K562 (cell line): ENCODE data around the gene PILRA. TPM values are rescaled to one million over a fixed set of nuclear protein-coding genes. Genes with fewer than 3 reads are reported as not detected.

Source experiments
- ATAC-seq: fragments of 200-7000 bp; cut with Tn5 transposase; 3 replicates; pipeline ENCODE4 v1.9.1; 2020; ENCODE audit warnings: moderate library complexity
- BruUV-seq: library from RNA; stranded (reverse); fragments of 400-500 nt; replicated peaks from 2 replicates; lab custom pipeline; 2021; lab: Mats Ljungman, UMichigan
- CTCF ChIA-PET: fragments of 300-600 bp; formaldehyde crosslinking; extraction: SDS; loops from one replicate; lab custom pipeline; 2021; ENCODE audit warnings: low intra/inter-chr PET ratio; lab: Yijun Ruan, JAX
- POLR2A ChIA-PET: fragments of 300-600, 350-650 bp; sonication (Branson Sonifier 250); formaldehyde crosslinking; extraction: SDS; loops from one replicate; lab custom pipeline; 2021; ENCODE audit warnings: antibody characterized with exemption, inconsistent platforms; lab: Yijun Ruan, JAX
- DNase-seq, 4 experiments: peaks; one replicate each; pipeline versions ENCODE4 v3.0.0 to v3.0.0-alpha.2; 2011 to 2018; ENCODE audit warnings: low spot score in 3 of 4, mixed read lengths in 3 of 4; ENCODE audit errors: extremely low read depth in 1 of 4
- FAIRE-seq: peaks from 2 replicates; lab custom pipeline; 2011; peaks lifted over from hg19 to GRCh38; lab: Jason Lieb, UNC
- H2AFZ ChIP-seq: 2 replicates; pipeline ENCODE4 v1.6.0; 2011; ENCODE audit warnings: low read depth, low read length, control low read depth, inconsistent platforms
- H3K27ac ChIP-seq: fragments of 200-600 bp; 3 replicates; pipeline ENCODE4 v1.8.0; 2011; ENCODE audit warnings: low read depth, mild to moderate bottlenecking, control low read depth, inconsistent platforms, low read length, moderate library complexity, mixed read lengths; ENCODE audit errors: extremely low read depth
- H3K27me3 ChIP-seq, 2 experiments: fragments of 300-600 bp in 1 of 2; 2 replicates in 1 of 2; 3 replicates in 1 of 2; pipeline versions ENCODE4 v1.6.0 to v1.8.0; 2011; ENCODE audit warnings: inconsistent platforms in 2 of 2, low read length in 2 of 2, mild to moderate bottlenecking in 1 of 2, mixed read lengths in 1 of 2, moderate library complexity in 1 of 2; ENCODE audit not compliant: control insufficient read depth in 2 of 2, insufficient read depth in 2 of 2
- H3K36me3 ChIP-seq: fragments of 300-600 bp; 3 replicates; pipeline ENCODE4 v1.8.0; 2011; ENCODE audit warnings: mild to moderate bottlenecking, low read length, inconsistent platforms; ENCODE audit not compliant: control insufficient read depth, insufficient read depth
- H3K4me1 ChIP-seq, 2 experiments: fragments of 200-600 bp in 1 of 2; replicated peaks in 1 of 2; 2 replicates in 1 of 2; 3 replicates in 1 of 2; pipeline versions ENCODE4 v1.5.1 to v1.8.0; 2011; ENCODE audit warnings: inconsistent platforms in 2 of 2, low read length in 2 of 2, mild to moderate bottlenecking in 1 of 2, mixed read lengths in 1 of 2, moderate library complexity in 1 of 2; ENCODE audit not compliant: control insufficient read depth in 2 of 2, insufficient read depth in 2 of 2
- H3K4me2 ChIP-seq: 2 replicates; pipeline ENCODE4 v1.6.1; 2011; ENCODE audit warnings: low read length, control low read depth, inconsistent platforms, mixed read lengths; ENCODE audit not compliant: insufficient read depth
- H3K4me3 ChIP-seq: fragments of 200-600 bp; sonication (generic), shearing (Covaris generic); 2 replicates; pipeline ENCODE4 v1.5.1; 2016; ENCODE audit warnings: control low read depth, inconsistent platforms
- H3K79me2 ChIP-seq: fragments of 200-600 bp; 3 replicates; pipeline ENCODE4 v1.8.0; 2011; ENCODE audit warnings: low read length, inconsistent platforms; ENCODE audit not compliant: control insufficient read depth, insufficient read depth
- H3K9ac ChIP-seq, 2 experiments: 2 replicates each; pipeline versions ENCODE4 v1.6.0 to v1.6.1; 2011; ENCODE audit warnings: low read depth in 2 of 2, low read length in 2 of 2, control low read depth in 1 of 2, inconsistent platforms in 1 of 2, mild to moderate bottlenecking in 1 of 2, mixed read lengths in 1 of 2; ENCODE audit not compliant: insufficient read depth in 1 of 2
- H3K9me1 ChIP-seq: one replicate; pipeline ENCODE4 v1.6.0; 2011; ENCODE audit warnings: inconsistent platforms, mild to moderate bottlenecking, low read length, moderate library complexity; ENCODE audit not compliant: control insufficient read depth, insufficient read depth
- H3K9me3 ChIP-seq: replicated peaks from 2 replicates; pipeline ENCODE4 v1.5.1; 2011; ENCODE audit warnings: low read depth, low read length, inconsistent platforms; ENCODE audit not compliant: control insufficient read depth, insufficient read depth
- H4K20me1 ChIP-seq: replicated peaks from 2 replicates; pipeline ENCODE4 v1.6.1; 2011; ENCODE audit warnings: low read length, inconsistent platforms, mixed read lengths; ENCODE audit not compliant: control insufficient read depth, insufficient read depth
- RNF2 ChIP-seq: sonication (generic); IDR thresholded peaks from 2 replicates; pipeline ENCODE4 v1.6.1; 2016
- TBP ChIP-seq: optimal IDR thresholded peaks from 2 replicates; pipeline ENCODE3; 2011; ENCODE audit warnings: low read depth, low read length, improper control_type of control experiment
- ZNF263 ChIP-seq: sonication (generic); formaldehyde crosslinking; IDR thresholded peaks from 2 replicates; pipeline ENCODE4 v1.8.0; 2022; ENCODE audit warnings: mild to moderate bottlenecking, missing genetic modification reagents, borderline replicate concordance
- WGBS: fragments of 100-300 bp; shearing (Covaris generic); methylation state at CpG from one replicate; pipeline ENCODE4 v1.1.6; 2016; ENCODE audit warnings: low coverage, mixed read lengths; ENCODE audit not compliant: insufficient coverage; ENCODE audit errors: missing lambda C conversion rate; 5-methylcytosine and 5-hydroxymethylcytosine counted together
- in situ Hi-C: fragments of 300-500 bp; cut with MboI; formaldehyde crosslinking; loops from 4 replicates; pipeline ENCODE4 v1.15.0; 2018; ENCODE audit warnings: inconsistent platforms, mixed read lengths
- intact Hi-C: fragments of 100-400 bp; cut with micrococcal nuclease; formaldehyde crosslinking; loops from 2 replicates; pipeline ENCODE4 v1.14.2; 2022
- polyA plus RNA-seq, 8 experiments: library from polyadenylated mRNA; depleted of rRNA in 4 of 8; stranded (reverse) in 5 of 8; unstranded in 3 of 8; fragments of >200 nt; fragmentation: Nextera tagmentation in 2 of 8; fragmentation: Illumina TruSeq in 1 of 8; extraction: Ambion mirVana in 2 of 8; extraction: Trizol in 1 of 8; gene quantifications; 2 replicates each; pipeline versions ENCODE4 v1.2.1 to v1.2.3, GENCODE V29; 2011 to 2014; ENCODE audit warnings: inconsistent platforms in 1 of 8, missing spikeins in 1 of 8
- total RNA-seq, 7 experiments: library from RNA; depleted of rRNA in 6 of 7; stranded (reverse); fragments of >200 nt in 6 of 7; fragmentation: Illumina TruSeq in 2 of 7; extraction: Trizol in 2 of 7; gene quantifications; 2 replicates each; pipeline versions ENCODE4 v1.2.1 to v1.2.3, GENCODE V29; 2011 to 2021; ENCODE audit warnings: low replicate concordance in 1 of 7
- TF ChIP-seq, protein P1 (sequence below), 2 experiments: fragments of 450-650 bp; formaldehyde crosslinking in 1 of 2; IDR thresholded peaks; 2 replicates each; pipeline versions ENCODE4 v1.4.0 to v1.6.1; 2014 to 2020; ENCODE audit warnings: mild to moderate bottlenecking in 2 of 2, borderline replicate concordance in 1 of 2, low read depth in 1 of 2
- TF ChIP-seq, protein P2 (sequence below): fragments of 250-450 bp; sonication (Bioruptor Pico); IDR thresholded peaks from 2 replicates; pipeline ENCODE4 v1.4.0; 2020

The PILRA gene
- total and polyA plus RNA-seq, 9 of the 15 experiments (the other 6 are each of a cell fraction or from before 2014, with no cell fraction given), result 0.13 to 1.8 (median 0.62) TPM

DNA sequence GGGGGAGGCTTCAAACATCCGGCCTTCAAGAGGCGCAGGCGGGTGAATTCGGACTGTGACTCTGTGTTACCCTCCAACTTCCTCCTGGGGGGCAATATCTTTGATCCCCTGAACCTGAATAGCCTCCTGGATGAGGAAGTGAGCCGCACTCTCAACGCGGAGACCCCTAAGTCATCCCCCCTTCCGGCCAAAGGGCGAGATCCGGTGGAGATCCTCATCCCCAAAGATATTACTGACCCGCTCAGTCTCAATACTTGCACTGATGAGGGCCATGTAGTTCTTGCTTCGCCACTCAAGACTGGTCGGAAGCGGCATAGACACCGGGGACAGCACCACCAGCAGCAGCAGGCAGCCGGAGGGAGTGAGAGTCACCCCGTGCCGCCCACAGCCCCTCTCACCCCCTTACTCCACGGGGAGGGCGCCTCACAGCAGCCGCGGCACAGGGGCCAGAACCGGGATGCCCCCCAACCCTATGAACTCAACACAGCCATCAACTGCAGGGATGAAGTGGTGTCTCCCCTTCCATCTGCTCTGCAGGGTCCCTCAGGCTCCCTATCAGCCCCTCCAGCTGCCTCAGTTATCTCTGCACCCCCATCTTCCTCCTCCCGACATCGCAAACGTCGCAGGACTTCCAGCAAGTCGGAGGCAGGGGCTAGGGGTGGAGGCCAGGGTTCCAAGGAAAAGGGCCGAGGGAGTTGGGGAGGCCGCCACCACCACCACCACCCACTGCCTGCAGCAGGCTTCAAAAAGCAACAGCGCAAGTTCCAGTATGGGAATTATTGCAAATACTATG is 57.4 kb downstream of the PILRA start:
- H3K79me2 ChIP-seq, result peaks cover 62% of the 10 kb centered on the region
- peaks cover 41 to 62% of the 10 kb centered on the region in 2 experiments for H3K4me1 ChIP-seq
- peak overlapping the region; percentile 82 for H3K4me3 ChIP-seq
- WGBS, result 6% methylated on average over 31 of the region's 31 CpGs
- in situ Hi-C loops (no loop called here), intact Hi-C loops (no loop called here)
- no peak for FAIRE-seq
- H3K27me3 ChIP-seq, result no peaks in the 10 kb centered on the region
- H3K9me3 ChIP-seq, result peaks cover 4% of the 10 kb centered on the region; the same call in 1 of the 2 replicates
- peak overlapping the region; percentile 96 to 97 for H3K9ac ChIP-seq
- peak overlapping the region; percentile 97 for H3K4me2 ChIP-seq
- H3K27ac ChIP-seq, result peak overlapping the region; percentile 98
- CTCF ChIA-PET, result no interaction called here
- peak overlapping the region; percentile 74 for H2AFZ ChIP-seq
- peak in 3 of 4 experiments; percentile 41 to 59 (median 41) for DNase-seq
- no TSS peak for BruUV-seq
- POLR2A ChIA-PET, result interaction anchor here (0.6 to 5.4 kb wide), 23 partner anchors 8 to 316 kb away, joined by 3 to 58 read pairs (median 4); partner anchors contain the start of genes FBXO24 and LRCH4
- H3K36me3 ChIP-seq, result peaks cover 51% of the 10 kb centered on the region
- peaks cover 15% of the 10 kb centered on the region for H3K9me1 ChIP-seq
- 0 out of 3 replicates have a peak, but pooled peaks have one; percentile 0 for ATAC-seq
- peaks cover 26% of the 10 kb centered on the region for H4K20me1 ChIP-seq
- TF ChIP-seq TBP, result peak; percentile 39
- 0 out of 2 replicates have a peak, but pooled peaks have one; percentile 6 for TF ChIP-seq ZNF263 (CRISPR knock-in tag)
- TF ChIP-seq, protein P1, sequence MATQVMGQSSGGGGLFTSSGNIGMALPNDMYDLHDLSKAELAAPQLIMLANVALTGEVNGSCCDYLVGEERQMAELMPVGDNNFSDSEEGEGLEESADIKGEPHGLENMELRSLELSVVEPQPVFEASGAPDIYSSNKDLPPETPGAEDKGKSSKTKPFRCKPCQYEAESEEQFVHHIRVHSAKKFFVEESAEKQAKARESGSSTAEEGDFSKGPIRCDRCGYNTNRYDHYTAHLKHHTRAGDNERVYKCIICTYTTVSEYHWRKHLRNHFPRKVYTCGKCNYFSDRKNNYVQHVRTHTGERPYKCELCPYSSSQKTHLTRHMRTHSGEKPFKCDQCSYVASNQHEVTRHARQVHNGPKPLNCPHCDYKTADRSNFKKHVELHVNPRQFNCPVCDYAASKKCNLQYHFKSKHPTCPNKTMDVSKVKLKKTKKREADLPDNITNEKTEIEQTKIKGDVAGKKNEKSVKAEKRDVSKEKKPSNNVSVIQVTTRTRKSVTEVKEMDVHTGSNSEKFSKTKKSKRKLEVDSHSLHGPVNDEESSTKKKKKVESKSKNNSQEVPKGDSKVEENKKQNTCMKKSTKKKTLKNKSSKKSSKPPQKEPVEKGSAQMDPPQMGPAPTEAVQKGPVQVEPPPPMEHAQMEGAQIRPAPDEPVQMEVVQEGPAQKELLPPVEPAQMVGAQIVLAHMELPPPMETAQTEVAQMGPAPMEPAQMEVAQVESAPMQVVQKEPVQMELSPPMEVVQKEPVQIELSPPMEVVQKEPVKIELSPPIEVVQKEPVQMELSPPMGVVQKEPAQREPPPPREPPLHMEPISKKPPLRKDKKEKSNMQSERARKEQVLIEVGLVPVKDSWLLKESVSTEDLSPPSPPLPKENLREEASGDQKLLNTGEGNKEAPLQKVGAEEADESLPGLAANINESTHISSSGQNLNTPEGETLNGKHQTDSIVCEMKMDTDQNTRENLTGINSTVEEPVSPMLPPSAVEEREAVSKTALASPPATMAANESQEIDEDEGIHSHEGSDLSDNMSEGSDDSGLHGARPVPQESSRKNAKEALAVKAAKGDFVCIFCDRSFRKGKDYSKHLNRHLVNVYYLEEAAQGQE (IDR thresholded peaks at IDR 0.05; ENCODE audit: borderline replicate concordance), result 0 out of 2 replicates have a peak, but pooled peaks have one; percentile 21
- TF ChIP-seq, protein P1 (CRISPR knock-in tag; IDR thresholded peaks at IDR 0.05; ENCODE audit: low read depth), result no peak
- peak; percentile 34; the same call in 1 of the 2 replicates for TF ChIP-seq RNF2
- TF ChIP-seq, protein P2, sequence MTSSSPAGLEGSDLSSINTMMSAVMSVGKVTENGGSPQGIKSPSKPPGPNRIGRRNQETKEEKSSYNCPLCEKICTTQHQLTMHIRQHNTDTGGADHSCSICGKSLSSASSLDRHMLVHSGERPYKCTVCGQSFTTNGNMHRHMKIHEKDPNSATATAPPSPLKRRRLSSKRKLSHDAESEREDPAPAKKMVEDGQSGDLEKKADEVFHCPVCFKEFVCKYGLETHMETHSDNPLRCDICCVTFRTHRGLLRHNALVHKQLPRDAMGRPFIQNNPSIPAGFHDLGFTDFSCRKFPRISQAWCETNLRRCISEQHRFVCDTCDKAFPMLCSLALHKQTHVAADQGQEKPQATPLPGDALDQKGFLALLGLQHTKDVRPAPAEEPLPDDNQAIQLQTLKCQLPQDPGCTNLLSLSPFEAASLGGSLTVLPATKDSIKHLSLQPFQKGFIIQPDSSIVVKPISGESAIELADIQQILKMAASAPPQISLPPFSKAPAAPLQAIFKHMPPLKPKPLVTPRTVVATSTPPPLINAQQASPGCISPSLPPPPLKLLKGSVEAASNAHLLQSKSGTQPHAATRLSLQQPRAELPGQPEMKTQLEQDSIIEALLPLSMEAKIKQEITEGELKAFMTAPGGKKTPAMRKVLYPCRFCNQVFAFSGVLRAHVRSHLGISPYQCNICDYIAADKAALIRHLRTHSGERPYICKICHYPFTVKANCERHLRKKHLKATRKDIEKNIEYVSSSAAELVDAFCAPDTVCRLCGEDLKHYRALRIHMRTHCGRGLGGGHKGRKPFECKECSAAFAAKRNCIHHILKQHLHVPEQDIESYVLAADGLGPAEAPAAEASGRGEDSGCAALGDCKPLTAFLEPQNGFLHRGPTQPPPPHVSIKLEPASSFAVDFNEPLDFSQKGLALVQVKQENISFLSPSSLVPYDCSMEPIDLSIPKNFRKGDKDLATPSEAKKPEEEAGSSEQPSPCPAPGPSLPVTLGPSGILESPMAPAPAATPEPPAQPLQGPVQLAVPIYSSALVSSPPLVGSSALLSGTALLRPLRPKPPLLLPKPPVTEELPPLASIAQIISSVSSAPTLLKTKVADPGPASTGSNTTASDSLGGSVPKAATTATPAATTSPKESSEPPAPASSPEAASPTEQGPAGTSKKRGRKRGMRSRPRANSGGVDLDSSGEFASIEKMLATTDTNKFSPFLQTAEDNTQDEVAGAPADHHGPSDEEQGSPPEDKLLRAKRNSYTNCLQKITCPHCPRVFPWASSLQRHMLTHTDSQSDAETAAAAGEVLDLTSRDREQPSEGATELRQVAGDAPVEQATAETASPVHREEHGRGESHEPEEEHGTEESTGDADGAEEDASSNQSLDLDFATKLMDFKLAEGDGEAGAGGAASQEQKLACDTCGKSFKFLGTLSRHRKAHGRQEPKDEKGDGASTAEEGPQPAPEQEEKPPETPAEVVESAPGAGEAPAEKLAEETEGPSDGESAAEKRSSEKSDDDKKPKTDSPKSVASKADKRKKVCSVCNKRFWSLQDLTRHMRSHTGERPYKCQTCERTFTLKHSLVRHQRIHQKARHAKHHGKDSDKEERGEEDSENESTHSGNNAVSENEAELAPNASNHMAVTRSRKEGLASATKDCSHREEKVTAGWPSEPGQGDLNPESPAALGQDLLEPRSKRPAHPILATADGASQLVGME, result 0 out of 2 replicates have a peak, but pooled peaks have one; percentile 68
